AG10803 (cell line): ENCODE results near the gene RCBTB2.
"Not testable (repeated sequence)": the region's sequence is repeated elsewhere in the genome, so short reads cannot be mapped to it uniquely, and the experiment has no call there.

ENCODE experiments used
- DNase-seq: peaks from one replicate; pipeline ENCODE4 v3.0.0; 2010; ENCODE audit warnings: low read depth
- H3K4me3 ChIP-seq: 2 replicates; pipeline ENCODE4 v1.5.1; 2011; ENCODE audit warnings: mild to moderate bottlenecking, low read length, control low read depth
- TF ChIP-seq, protein P1 (sequence below): conservative IDR thresholded peaks from 2 replicates; pipeline ENCODE4 v1.5.1; 2011; ENCODE audit warnings: mild to moderate bottlenecking, low read length, control low read depth, inconsistent platforms

RCBTB2 gene

DNA sequence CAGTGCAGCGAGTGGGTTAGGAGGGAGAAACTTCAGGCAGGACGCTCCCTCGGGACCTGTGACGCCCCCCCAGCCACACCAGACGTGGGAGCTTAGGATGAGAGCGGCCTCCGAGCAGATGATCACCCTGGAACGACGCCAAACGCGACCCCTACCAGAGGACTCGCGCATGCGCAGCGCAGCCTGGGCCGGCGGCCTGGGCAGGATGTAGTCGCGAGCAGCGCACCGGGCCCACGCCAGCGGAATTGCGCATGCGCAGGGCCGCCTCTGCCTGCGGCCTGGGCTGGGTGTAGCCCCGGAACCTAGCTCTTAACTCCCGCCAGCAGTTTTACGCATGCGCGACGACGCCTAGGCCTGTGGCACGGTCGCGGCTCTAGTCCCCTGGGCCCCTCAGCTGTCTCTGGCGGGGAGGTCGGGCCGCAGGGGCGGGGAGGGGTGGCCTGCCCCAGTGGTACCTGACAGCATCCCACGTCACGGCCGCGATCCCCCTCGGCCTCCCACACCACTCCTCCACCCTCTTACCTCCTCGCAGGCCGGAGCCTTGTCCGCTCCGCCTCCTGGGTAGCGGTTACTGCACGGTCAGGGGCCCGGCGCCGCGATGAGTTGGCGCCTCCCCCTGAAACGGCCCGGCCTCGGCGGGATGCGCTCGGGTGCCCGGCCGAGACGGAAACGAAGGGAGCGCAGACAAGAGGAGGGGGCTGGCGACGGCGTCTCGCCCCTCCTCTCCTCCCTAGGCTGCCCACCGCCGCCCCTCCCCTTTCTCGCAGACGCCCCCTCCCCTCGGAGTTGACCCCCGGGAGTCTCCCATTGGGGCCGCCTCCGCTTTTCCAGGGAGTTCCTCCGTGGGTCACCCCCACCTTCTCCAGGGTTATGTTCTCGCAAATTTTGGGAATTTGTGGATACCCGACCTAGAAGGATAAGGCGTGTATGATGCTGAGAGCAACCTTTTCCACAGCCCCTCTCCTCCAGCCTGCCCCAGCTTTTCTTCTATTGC lies at the start of gene RCBTB2:
Gene RCBTB2, minus strand, starts transcription at position 575 of the 994 bp plus-strand sequence. CDS start 11,141 bp downstream, outside the sequence.
- TF ChIP-seq, protein P1, sequence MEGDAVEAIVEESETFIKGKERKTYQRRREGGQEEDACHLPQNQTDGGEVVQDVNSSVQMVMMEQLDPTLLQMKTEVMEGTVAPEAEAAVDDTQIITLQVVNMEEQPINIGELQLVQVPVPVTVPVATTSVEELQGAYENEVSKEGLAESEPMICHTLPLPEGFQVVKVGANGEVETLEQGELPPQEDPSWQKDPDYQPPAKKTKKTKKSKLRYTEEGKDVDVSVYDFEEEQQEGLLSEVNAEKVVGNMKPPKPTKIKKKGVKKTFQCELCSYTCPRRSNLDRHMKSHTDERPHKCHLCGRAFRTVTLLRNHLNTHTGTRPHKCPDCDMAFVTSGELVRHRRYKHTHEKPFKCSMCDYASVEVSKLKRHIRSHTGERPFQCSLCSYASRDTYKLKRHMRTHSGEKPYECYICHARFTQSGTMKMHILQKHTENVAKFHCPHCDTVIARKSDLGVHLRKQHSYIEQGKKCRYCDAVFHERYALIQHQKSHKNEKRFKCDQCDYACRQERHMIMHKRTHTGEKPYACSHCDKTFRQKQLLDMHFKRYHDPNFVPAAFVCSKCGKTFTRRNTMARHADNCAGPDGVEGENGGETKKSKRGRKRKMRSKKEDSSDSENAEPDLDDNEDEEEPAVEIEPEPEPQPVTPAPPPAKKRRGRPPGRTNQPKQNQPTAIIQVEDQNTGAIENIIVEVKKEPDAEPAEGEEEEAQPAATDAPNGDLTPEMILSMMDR, result no peak
- peak; percentile 97 for DNase-seq
- H3K4me3 ChIP-seq, result peak within 1 kb of the TSS; percentile 86

DNA sequence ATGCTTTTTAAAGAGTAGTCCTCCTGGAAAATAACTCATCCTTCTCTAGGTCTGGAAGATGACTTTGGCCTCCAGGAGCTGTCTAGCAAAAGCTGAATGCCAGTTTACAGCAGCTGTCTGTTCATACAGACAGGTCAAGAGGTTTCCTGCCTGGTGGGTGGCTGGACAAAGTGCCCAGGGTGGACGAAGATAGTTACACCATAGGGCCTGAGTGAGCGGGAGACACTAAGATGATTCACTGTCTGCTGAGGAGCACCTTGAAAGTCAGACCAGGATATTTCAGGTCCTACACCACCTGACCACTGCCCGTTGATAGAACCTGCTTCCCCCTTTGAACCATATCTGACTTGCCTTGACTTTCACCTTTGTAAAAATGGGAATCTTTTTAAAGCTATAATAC lies 49.2 kb upstream of the RCBTB2 start:
- no peak for DNase-seq
- TF ChIP-seq, protein P1, result no peak
- no peak overlapping the region for H3K4me3 ChIP-seq

DNA sequence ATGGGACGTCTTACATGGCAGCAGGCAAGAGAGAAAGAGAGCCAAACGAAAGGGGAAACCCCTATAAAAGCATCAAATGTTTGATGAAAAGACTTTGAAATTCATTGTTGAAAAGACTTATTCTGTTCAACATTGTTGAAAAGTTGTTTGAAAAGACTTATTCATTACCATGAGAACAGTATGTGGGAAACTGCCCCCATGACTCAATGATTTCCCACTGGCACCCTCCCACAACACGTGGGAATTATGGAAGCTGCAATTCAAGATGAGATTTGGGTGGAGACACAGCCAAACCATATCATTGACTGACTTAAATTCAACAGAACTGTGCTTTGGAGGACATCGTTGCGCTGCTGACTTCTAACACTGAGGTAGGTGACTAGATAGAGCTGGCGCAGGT lies 48.0 kb upstream of the RCBTB2 start:
- no peak for DNase-seq
- TF ChIP-seq, protein P1, result no peak
- H3K4me3 ChIP-seq, result no peak overlapping the region

GRCh38 chr13:48580185-48580803 lies 47.4 kb upstream of the RCBTB2 start:
- DNase-seq, result peak; percentile 60
- TF ChIP-seq, protein P1, result peak; percentile 84
- H3K4me3 ChIP-seq, result no peak overlapping the region

DNA sequence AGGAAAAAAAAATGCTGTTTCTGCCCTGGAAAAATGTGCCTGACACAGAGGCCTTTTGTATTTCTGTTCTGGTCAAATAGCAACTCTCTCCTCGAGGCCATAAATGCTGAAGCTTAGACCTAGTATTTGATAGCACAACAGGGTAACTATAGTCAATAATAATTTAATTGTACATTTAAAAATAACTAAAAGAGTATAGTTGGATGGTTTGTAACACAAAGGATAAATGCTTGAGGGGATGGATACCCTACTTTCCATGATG lies 47.0 kb upstream of the RCBTB2 start:
- DNase-seq, H3K4me3 ChIP-seq: not testable (repeated sequence)

DNA sequence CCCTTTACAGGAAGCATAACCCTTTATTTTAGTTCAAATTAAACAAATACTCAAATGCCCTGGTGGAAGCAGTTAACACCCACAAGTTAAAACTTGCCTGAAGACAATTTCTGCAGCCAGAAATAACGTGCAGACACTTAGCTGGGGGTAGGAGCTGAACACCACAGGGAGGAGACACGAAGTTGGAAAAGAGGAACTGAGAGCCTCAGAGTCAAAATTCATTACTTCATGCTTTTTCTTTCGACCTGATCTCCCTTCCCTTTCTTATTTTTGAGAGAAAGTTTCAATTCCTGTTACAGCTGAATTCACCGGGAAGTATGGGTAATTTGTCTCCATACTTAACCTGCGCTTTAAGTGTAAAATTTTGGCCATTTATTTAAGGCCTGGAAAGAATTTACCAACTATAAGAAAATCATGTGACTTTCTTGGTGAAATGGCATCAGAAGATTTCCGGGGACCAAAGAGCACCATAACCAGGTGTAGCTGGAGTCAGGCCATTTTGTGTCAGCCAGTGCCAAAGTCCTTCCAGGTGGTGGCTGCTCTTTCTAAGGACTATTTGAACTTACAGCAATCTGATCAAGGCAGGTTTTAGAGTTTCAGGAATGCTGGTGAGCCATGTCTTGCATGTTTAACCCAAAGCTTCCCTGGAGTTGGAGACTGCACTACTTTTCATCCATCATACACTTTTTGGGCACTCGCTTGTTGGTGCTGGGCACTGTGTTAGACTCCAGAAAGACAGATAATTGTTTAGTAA lies 46.5 kb upstream of the RCBTB2 start:
- no peak for DNase-seq
- H3K4me3 ChIP-seq, result no peak overlapping the region
- TF ChIP-seq, protein P1, result no peak

- TF ChIP-seq, protein P1, result no peak
- DNase-seq, result no peak
- H3K4me3 ChIP-seq, result no peak overlapping the region
Observed at GRCh38 chr13:48578516-48579164, 45.8 kb upstream of the RCBTB2 start.
